SU-DHL-6 (cell line): Measurements from ENCODE around the gene PLAU.

ENCODE experiments used
- H2AFZ ChIP-seq: fragments of 200-600 bp; sonication (generic); 2 replicates; pipeline ENCODE4 v1.6.1; 2014; ENCODE audit warnings: low read depth, mild to moderate bottlenecking, moderate library complexity, mixed read lengths, antibody characterized with exemption, low read length; ENCODE audit not compliant: severe bottlenecking
- H3F3A ChIP-seq: fragments of 200-600 bp; shearing (Covaris generic); 2 replicates; pipeline ENCODE4 v1.6.0; 2016; ENCODE audit warnings: antibody characterized with exemption, mild to moderate bottlenecking; ENCODE audit not compliant: insufficient read depth
- H3K27ac ChIP-seq: fragments of 200-600 bp; sonication (generic); 2 replicates; pipeline ENCODE4 v1.5.1; 2016; ENCODE audit warnings: low read depth, mild to moderate bottlenecking, low read length, moderate library complexity, mixed read lengths
- H3K27me3 ChIP-seq: fragments of 200-600 bp; sonication (generic), shearing (Covaris generic); 2 replicates; pipeline ENCODE4 v1.6.0; 2014; ENCODE audit warnings: mild to moderate bottlenecking, low read length
- H3K36me3 ChIP-seq: fragments of 200-600 bp; sonication (generic); 2 replicates; pipeline ENCODE4 v1.6.1; 2014; ENCODE audit warnings: mild to moderate bottlenecking, low read length, mixed read lengths
- H3K4me2 ChIP-seq: fragments of 300-600, 200-600 bp; shearing (Covaris generic), sonication (generic); 2 replicates; pipeline ENCODE4 v1.6.0; 2014; ENCODE audit warnings: low read length, low read depth, mild to moderate bottlenecking; ENCODE audit not compliant: poor library complexity, severe bottlenecking
- H3K4me3 ChIP-seq: fragments of 200-600 bp; sonication (generic); 2 replicates; pipeline ENCODE4 v1.5.1; 2014; ENCODE audit warnings: antibody characterized with exemption, low read length, mild to moderate bottlenecking, mixed read lengths; ENCODE audit not compliant: insufficient read depth, poor library complexity, severe bottlenecking
- H3K79me2 ChIP-seq: fragments of 200-600 bp; sonication (generic); 2 replicates; pipeline ENCODE4 v1.6.1; 2014; ENCODE audit warnings: mild to moderate bottlenecking, low read length, moderate library complexity; ENCODE audit not compliant: insufficient read depth
- H3K9ac ChIP-seq: fragments of 200-600 bp; sonication (generic); 2 replicates; pipeline ENCODE4 v1.7.0; 2014; ENCODE audit warnings: mild to moderate bottlenecking, low read length
- H3K9me2 ChIP-seq: fragments of 200-600 bp; sonication (generic); replicated peaks from 2 replicates; pipeline ENCODE4 v1.6.1; 2014; ENCODE audit warnings: low read length; ENCODE audit not compliant: insufficient read depth
- H3K9me3 ChIP-seq: fragments of 200-600 bp; sonication (generic); 2 replicates; pipeline ENCODE4 v1.6.1; 2014; ENCODE audit warnings: low read length, mixed read lengths; ENCODE audit not compliant: insufficient read depth
- H4K20me1 ChIP-seq: fragments of 200-600 bp; sonication (generic); 2 replicates; pipeline ENCODE4 v1.6.1; 2014; ENCODE audit warnings: low read depth, mild to moderate bottlenecking, antibody characterized with exemption, low read length, moderate library complexity, mixed read lengths
- CTCF ChIP-seq: fragments of 200-600 bp; sonication (generic); IDR thresholded peaks from one replicate; pipeline ENCODE4 v1.5.1; 2017; ENCODE audit warnings: antibody characterized with exemption, mild to moderate bottlenecking, low read length, moderate library complexity; ENCODE audit not compliant: insufficient read depth, poor library complexity, severe bottlenecking
- EZH2phosphoT487 ChIP-seq: fragments of 200-600 bp; sonication (generic), shearing (Covaris generic); conservative IDR thresholded peaks from 2 replicates; pipeline ENCODE4 v1.6.1; 2018; ENCODE audit warnings: mild to moderate bottlenecking, antibody characterized with exemption, low read length, moderate library complexity, mixed read lengths

The PLAU gene

DNA sequence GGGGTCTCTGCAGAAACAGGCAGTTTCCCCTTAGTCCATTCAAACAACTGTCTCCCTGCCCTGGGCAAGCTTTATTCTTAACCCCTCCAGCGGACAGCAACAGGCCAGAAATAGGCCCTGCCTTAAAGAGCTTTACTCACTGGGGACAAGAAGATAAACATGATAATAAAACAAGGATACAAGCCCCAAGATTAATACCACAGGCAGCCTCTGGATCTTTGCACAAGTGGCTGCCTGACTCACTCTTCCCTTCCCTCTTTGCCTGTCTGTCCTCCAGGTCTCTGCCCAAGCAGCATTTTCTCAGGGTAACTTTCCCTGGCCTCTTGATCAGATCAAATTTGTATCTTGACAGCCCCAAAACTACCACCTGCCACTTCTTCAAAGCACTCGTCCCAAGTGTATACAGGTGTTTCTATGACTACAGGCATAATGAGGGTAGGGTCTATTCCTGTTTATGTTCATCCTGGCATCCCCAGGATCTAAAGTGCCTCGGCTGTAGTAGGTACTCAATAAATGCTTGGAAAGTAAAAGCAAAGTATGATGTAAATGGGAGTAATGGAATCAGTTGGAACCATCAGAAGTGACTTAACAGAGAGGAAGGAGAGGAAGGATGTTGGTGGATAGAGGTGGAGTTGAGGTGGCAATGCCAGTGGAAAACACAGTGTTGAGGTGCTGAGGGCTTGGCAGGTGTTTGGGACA is 29.6 kb upstream of the PLAU start:
- no peaks in the 10 kb centered on the region for H4K20me1 ChIP-seq
- H3K27ac ChIP-seq = no peak overlapping the region
- H3K9ac ChIP-seq = no peak overlapping the region
- H3K9me3 ChIP-seq = no peaks in the 10 kb centered on the region
- TF ChIP-seq EZH2phosphoT487 (no peak), CTCF (no peak)
- no peak overlapping the region for H3K4me3 ChIP-seq
- H3K9me2 ChIP-seq = no peaks in the 10 kb centered on the region
- no peaks in the 10 kb centered on the region for H3F3A ChIP-seq
- no peaks in the 10 kb centered on the region for H3K79me2 ChIP-seq
- H3K36me3 ChIP-seq = no peaks in the 10 kb centered on the region
- no peak overlapping the region for H2AFZ ChIP-seq
- H3K27me3 ChIP-seq = no peaks in the 10 kb centered on the region
- no peak overlapping the region for H3K4me2 ChIP-seq

- Histone ChIP-seq H3K79me2 (no peaks in the 10 kb centered on the region), H3K9me3 (no peaks in the 10 kb centered on the region), H4K20me1 (no peaks in the 10 kb centered on the region), H3K4me3 (no peak overlapping the region), H3K9me2 (no peaks in the 10 kb centered on the region), H2AFZ (no peak overlapping the region), H3K4me2 (no peak overlapping the region), H3K9ac (no peak overlapping the region), H3F3A (no peaks in the 10 kb centered on the region), H3K36me3 (no peaks in the 10 kb centered on the region), H3K27ac (no peak overlapping the region), H3K27me3 (no peaks in the 10 kb centered on the region)
- TF ChIP-seq CTCF (no peak), EZH2phosphoT487 (no peak)
These were observed 26.9 kb upstream of the PLAU start for GRCh38 chr10:73884017-73884416.

- Histone ChIP-seq H3K4me2 (no peak overlapping the region), H2AFZ (no peak overlapping the region)
These were observed 24.8 kb upstream of the PLAU start for GRCh38 chr10:73886085-73886529.

More at GRCh38 chr10:73886085-73886529, 24.8 kb upstream of the PLAU start:
- TF ChIP-seq EZH2phosphoT487 = no peak
- peak; percentile 76 for TF ChIP-seq CTCF
- Histone ChIP-seq H3K9ac (no peak overlapping the region), H3K9me3 (no peaks in the 10 kb centered on the region), H3K27me3 (no peaks in the 10 kb centered on the region), H3K4me3 (no peak overlapping the region), H3K79me2 (no peaks in the 10 kb centered on the region), H3F3A (no peaks in the 10 kb centered on the region), H4K20me1 (no peaks in the 10 kb centered on the region), H3K36me3 (no peaks in the 10 kb centered on the region), H3K27ac (no peak overlapping the region), H3K9me2 (no peaks in the 10 kb centered on the region)
